Activated B cell treated with CpG ODN at 0.5 μM for 24 hours (primary cell): ENCODE measurements around the gene SNRNP70. TPM values are rescaled to one million over a fixed set of nuclear protein-coding genes. Genes with fewer than 3 reads are reported as not detected.

ENCODE experiments used
- ATAC-seq: fragments of 200-7000 bp; cut with Tn5 transposase; one replicate; pipeline ENCODE4 v1.10.0; 2021; ENCODE audit warnings: low read depth, mild to moderate bottlenecking, moderate library complexity
- CTCF ChIA-PET: fragments of 350-600 bp; sonication (Branson Sonifier 250); formaldehyde crosslinking; loops from one replicate; lab custom pipeline; 2021; ENCODE audit warnings: antibody characterized with exemption; lab: Charles Lee
- POLR2A ChIA-PET: fragments of 350-600 bp; sonication (Branson Sonifier 250); formaldehyde crosslinking; loops from one replicate; lab custom pipeline; 2021; ENCODE audit warnings: antibody characterized with exemption; lab: Charles Lee
- DNase-seq: peaks from one replicate; pipeline ENCODE4 v3.0.0; 2022
- H3K27ac Mint-ChIP-seq: one replicate; pipeline ENCODE4 v1.8.0; 2020; ENCODE audit warnings: mixed read lengths
- H3K27me3 Mint-ChIP-seq: one replicate; pipeline ENCODE4 v1.8.0; 2021; ENCODE audit warnings: mixed read lengths
- H3K36me3 Mint-ChIP-seq: one replicate; pipeline ENCODE4 v1.8.0; 2021; ENCODE audit warnings: low read depth, mixed read lengths
- H3K4me1 Mint-ChIP-seq: one replicate; pipeline ENCODE4 v1.8.0; 2021; ENCODE audit warnings: mixed read lengths
- H3K4me3 Mint-ChIP-seq: one replicate; pipeline ENCODE4 v1.8.0; 2020; ENCODE audit warnings: mild to moderate bottlenecking, mixed read lengths
- H3K9me3 Mint-ChIP-seq: one replicate; pipeline ENCODE4 v1.8.0; 2020; ENCODE audit warnings: mixed read lengths
- CTCF ChIP-seq: fragments of 200-600 bp; IDR thresholded peaks from one replicate; pipeline ENCODE4 v1.8.0; 2022; ENCODE audit warnings: antibody characterized with exemption, mild to moderate bottlenecking
- intact Hi-C: fragments of 100-400 bp; cut with micrococcal nuclease; formaldehyde crosslinking; loops from one replicate; pipeline ENCODE4 v1.15.1; 2024
- total RNA-seq: library from RNA; stranded (reverse); gene quantifications from 2 replicates; pipeline ENCODE4 v1.2.3, GENCODE V29; 2022

Gene SNRNP70
- total RNA-seq, 1 donor from 2014 or later: 298 TPM

GRCh38 chr19:49084206-49085019, 838 bp upstream of the SNRNP70 start:
- peaks cover 33% of the 10 kb centered on the region for H3K36me3 Mint-ChIP-seq
- peak overlapping the region; percentile 93 for H3K27ac Mint-ChIP-seq
- no peak for ATAC-seq
- peaks cover 6% of the 10 kb centered on the region for H3K27me3 Mint-ChIP-seq
- no peak for TF ChIP-seq CTCF
- intact Hi-C loops: loop anchor here (1.0 to 10.0 kb wide), 5 partner anchors 34 to 446 kb away; partner anchors contain the start of genes C19orf73, GYS1, NUCB1 and PPFIA3
- peak overlapping the region; percentile 93 for H3K4me3 Mint-ChIP-seq
- H3K4me1 Mint-ChIP-seq: peaks cover 39% of the 10 kb centered on the region
- no peak for DNase-seq
- no peaks in the 10 kb centered on the region for H3K9me3 Mint-ChIP-seq
- CTCF ChIA-PET: no interaction called here
- POLR2A ChIA-PET: no interaction called here

GRCh38 chr19:49085868-49086232, 599 bp downstream of the SNRNP70 start:
- Mint-ChIP-seq H3K4me1 (peaks cover 43% of the 10 kb centered on the region), H3K27ac (peak overlapping the region; percentile 93), H3K4me3 (peak overlapping the region; percentile 93), H3K9me3 (no peaks in the 10 kb centered on the region), H3K27me3 (peaks cover 6% of the 10 kb centered on the region), H3K36me3 (peaks cover 45% of the 10 kb centered on the region)
- ChIA-PET POLR2A (interaction anchor here (1.0 kb wide), 1 partner anchor 12 kb away, joined by 4 read pairs; no protein-coding TSS in a partner anchor), CTCF (interaction anchor here (1.2 to 3.7 kb wide), 2 partner anchors 12 to 28 kb away, joined by 4 to 18 read pairs; no protein-coding TSS in a partner anchor)
- ATAC-seq (no peak), DNase-seq (no peak)
- TF ChIP-seq CTCF: no peak
- intact Hi-C loops: loop anchor here (1.0 to 10.0 kb wide), 5 partner anchors 33 to 448 kb away; partner anchors contain the start of genes C19orf73, GYS1, NUCB1 and PPFIA3

- H3K27me3 Mint-ChIP-seq: peaks cover 6% of the 10 kb centered on the region
- CTCF ChIA-PET: interaction anchor here (1.2 to 3.7 kb wide), 2 partner anchors 12 to 27 kb away, joined by 4 to 18 read pairs; no protein-coding TSS in a partner anchor
- H3K4me3 Mint-ChIP-seq: peak overlapping the region; percentile 93
- peak overlapping the region; percentile 93 for H3K27ac Mint-ChIP-seq
- intact Hi-C loops: loop anchor here (10.0 kb wide), 1 partner anchor 301 kb away; no protein-coding TSS in a partner anchor
- POLR2A ChIA-PET: interaction anchor here (0.6 to 1.0 kb wide), 3 partner anchors 10 to 28 kb away, joined by 3 to 5 read pairs (median 4); partner anchors contain the start of gene LIN7B
- H3K36me3 Mint-ChIP-seq: peaks cover 48% of the 10 kb centered on the region
- no peak for DNase-seq
- ATAC-seq: no peak
- no peak for TF ChIP-seq CTCF
- H3K9me3 Mint-ChIP-seq: no peaks in the 10 kb centered on the region
- peaks cover 43% of the 10 kb centered on the region for H3K4me1 Mint-ChIP-seq
Measured at GRCh38 chr19:49086296-49086695, 1.0 kb downstream of the SNRNP70 start.

GRCh38 chr19:49091391-49092038, 6.3 kb downstream of the SNRNP70 start:
- H3K4me3 Mint-ChIP-seq: no peak overlapping the region
- no peak for ATAC-seq
- TF ChIP-seq CTCF: no peak
- no peak overlapping the region for H3K27ac Mint-ChIP-seq
- H3K36me3 Mint-ChIP-seq: peaks cover 78% of the 10 kb centered on the region
- intact Hi-C loops: loop anchor here (10.0 kb wide), 1 partner anchor 483 kb away; no protein-coding TSS in a partner anchor
- H3K4me1 Mint-ChIP-seq: peaks cover 32% of the 10 kb centered on the region
- POLR2A ChIA-PET: interaction anchor here (0.7 kb wide), 1 partner anchor 675 kb away, joined by 3 read pairs; the partner anchor contains the start of gene AP2A1
- no peaks in the 10 kb centered on the region for H3K27me3 Mint-ChIP-seq
- no peak for DNase-seq
- CTCF ChIA-PET: interaction anchor here (0.7 to 1.1 kb wide), 2 partner anchors 12 to 107 kb away, joined by 3 read pairs; no protein-coding TSS in a partner anchor
- H3K9me3 Mint-ChIP-seq: no peaks in the 10 kb centered on the region
